PFSK-1 (cell line): Measurements from ENCODE around the gene ZNF512B.

Experiments
- FOXP2 ChIP-seq: optimal IDR thresholded peaks from 2 replicates; pipeline ENCODE3; 2011; ENCODE audit warnings: borderline replicate concordance, control low read depth, inconsistent platforms; ENCODE audit not compliant: insufficient read depth; ENCODE audit errors: extremely low read length, extremely low read depth
- POLR2AphosphoS5 ChIP-seq: IDR thresholded peaks from 2 replicates; pipeline ENCODE4 v1.6.1; 2012; ENCODE audit warnings: low read depth, mild to moderate bottlenecking, control low read depth, low read length, moderate library complexity
- REST ChIP-seq, 2 experiments: IDR thresholded peaks; 2 replicates each; pipeline versions ENCODE4 v1.6.1 to v1.8.0; 2011 to 2012; ENCODE audit warnings: low read depth in 2 of 2, low read length in 2 of 2, control low read depth in 1 of 2, inconsistent platforms in 1 of 2, mild to moderate bottlenecking in 1 of 2, moderate library complexity in 1 of 2; ENCODE audit not compliant: insufficient read depth in 1 of 2
- SIN3A ChIP-seq: IDR thresholded peaks from 2 replicates; pipeline ENCODE4 v1.6.1; 2012; ENCODE audit warnings: mild to moderate bottlenecking, low read length, moderate library complexity, borderline replicate concordance; ENCODE audit not compliant: insufficient read depth
- TAF1 ChIP-seq: IDR thresholded peaks from 2 replicates; pipeline ENCODE4 v1.6.1; 2012; ENCODE audit warnings: low read length, control low read depth, borderline replicate concordance; ENCODE audit not compliant: insufficient read depth

Gene ZNF512B

GRCh38 chr20:63966172-63966943 lies 3.4 kb downstream of the ZNF512B start:
- TF ChIP-seq SIN3A (no peak), FOXP2 (no peak), REST (IDR thresholded peaks at IDR 0.05; ENCODE audit: insufficient read depth in 1 of 2, low read depth in 2 of 2, low read length in 2 of 2) (no peak), TAF1 (no peak), POLR2AphosphoS5 (no peak)

- TF ChIP-seq TAF1 = no peak
- TF ChIP-seq POLR2AphosphoS5 = no peak
- TF ChIP-seq FOXP2 = no peak
- TF ChIP-seq SIN3A = no peak
- no peak for TF ChIP-seq REST (IDR thresholded peaks at IDR 0.05; ENCODE audit: insufficient read depth in 1 of 2, low read depth in 2 of 2, low read length in 2 of 2)
Measured at GRCh38 chr20:63964412-63964811, 5.3 kb downstream of the ZNF512B start.

GRCh38 chr20:63963784-63964301 lies 5.9 kb downstream of the ZNF512B start:
- TF ChIP-seq REST (IDR thresholded peaks at IDR 0.05; ENCODE audit: insufficient read depth in 1 of 2, low read depth in 2 of 2, low read length in 2 of 2) = no peak
- TF ChIP-seq TAF1 = no peak
- TF ChIP-seq SIN3A = no peak
- TF ChIP-seq POLR2AphosphoS5 = no peak
- no peak for TF ChIP-seq FOXP2

- no peak for TF ChIP-seq POLR2AphosphoS5
- TF ChIP-seq REST (IDR thresholded peaks at IDR 0.05; ENCODE audit: insufficient read depth in 1 of 2, low read depth in 2 of 2, low read length in 2 of 2) = no peak
- TF ChIP-seq FOXP2 = no peak
- TF ChIP-seq TAF1 = no peak
- no peak for TF ChIP-seq SIN3A
Measured at GRCh38 chr20:63963348-63963741, 6.4 kb downstream of the ZNF512B start.
